CD4-positive, alpha-beta T cell treated with Interferon alpha-2 for 1 hour (primary cell): ENCODE measurements around the gene RND1.
"Not testable (repeated sequence)": the region's sequence is repeated elsewhere in the genome, so short reads cannot be mapped to it uniquely, and the experiment has no call there.

Experiments
- DNase-seq, 2 donors: peaks; one replicate each; pipeline ENCODE4 v3.0.0-alpha.2; 2020 to 2022

Gene RND1

DNA sequence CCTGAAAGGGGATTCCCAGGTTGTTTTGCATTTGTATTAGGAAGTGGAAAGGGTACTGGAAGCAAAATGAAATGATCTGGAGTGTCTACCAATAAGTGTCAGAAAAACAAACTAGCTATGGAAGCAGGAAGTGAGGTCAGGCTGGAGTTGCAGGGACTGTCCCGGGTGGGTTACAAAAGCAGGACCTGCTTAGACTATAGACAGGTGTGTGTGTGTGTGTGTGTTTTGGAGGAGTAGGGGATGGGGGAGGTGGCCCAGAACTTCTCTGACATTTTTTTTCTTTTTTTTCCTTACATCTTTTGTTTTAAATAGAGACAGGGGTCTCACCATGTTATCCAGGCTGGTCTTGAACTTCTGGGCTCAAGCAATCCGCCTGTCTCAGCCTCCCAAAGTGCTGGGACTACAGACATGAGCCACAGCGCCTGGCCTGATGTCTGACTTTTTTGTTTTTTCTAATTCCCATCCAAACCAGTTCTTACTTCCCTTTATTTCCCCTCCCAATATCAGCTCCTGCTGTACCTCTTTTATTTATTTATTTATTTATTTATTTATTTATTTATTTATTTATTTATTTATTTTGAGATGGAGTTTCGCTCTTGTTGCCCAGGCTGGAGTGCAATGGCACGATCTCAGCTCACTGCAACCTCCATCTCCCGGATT is 512 bp upstream of the RND1 start:
- no peak for DNase-seq

DNA sequence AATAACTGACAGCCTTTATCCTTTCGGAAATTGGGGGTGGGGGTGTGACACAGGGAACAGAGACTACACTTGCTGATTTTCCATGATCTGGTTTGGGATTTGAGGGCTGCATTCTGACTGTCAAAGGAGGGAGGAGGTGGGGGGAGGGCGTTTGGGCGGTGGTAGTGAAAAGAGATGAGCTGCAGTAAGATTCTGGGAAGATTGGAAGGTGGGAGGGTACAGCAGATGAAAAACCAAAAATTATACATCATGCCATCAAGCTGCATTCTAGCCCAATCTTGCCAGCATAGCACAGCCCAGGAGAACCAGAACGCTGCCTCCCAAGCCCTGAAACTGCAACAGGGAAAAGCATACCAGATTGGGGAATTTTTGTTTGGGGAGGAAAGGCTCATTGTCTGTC is 2.4 kb downstream of the RND1 start:
- no peak for DNase-seq

DNA sequence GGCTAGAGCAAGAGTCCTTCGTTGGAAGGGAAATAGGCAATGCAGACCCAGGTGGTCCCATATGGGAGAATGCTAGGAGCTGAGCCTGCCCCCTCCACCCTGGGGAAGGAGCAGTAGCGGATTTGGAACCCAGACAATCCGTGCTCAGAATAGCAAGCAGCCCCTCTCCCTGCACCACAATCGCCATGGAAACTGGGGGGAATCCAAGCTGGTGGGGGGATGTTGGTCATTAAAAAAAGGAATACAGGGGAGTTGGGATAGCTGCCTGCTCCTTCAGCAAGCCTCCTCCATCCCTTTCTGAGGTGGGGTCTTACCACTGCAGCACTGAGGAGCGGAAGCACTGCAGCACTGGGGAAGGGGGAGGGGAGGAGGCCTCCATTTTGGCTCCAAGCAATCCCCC is 2.9 kb downstream of the RND1 start:
- no peak for DNase-seq

DNA sequence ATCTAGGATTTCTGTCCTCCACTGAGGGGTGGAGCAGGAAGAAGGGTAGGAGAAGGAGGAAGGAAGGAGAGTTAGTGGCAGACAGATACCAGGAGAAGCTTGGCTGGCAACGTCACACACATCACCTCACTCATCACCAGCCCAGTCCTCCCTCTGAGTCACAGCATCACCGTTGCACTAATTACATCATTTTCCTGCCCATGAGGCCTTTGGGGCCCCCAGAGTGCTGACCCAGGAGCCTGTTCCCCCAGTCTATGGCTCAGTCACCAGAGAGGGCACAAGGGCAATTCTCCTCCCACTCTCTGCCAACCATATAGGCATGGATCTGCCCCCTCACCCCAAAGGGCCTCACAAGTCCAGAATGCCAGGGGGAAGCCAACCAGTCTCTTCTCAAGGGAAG is 4.6 kb downstream of the RND1 start:
- no peak for DNase-seq

DNA sequence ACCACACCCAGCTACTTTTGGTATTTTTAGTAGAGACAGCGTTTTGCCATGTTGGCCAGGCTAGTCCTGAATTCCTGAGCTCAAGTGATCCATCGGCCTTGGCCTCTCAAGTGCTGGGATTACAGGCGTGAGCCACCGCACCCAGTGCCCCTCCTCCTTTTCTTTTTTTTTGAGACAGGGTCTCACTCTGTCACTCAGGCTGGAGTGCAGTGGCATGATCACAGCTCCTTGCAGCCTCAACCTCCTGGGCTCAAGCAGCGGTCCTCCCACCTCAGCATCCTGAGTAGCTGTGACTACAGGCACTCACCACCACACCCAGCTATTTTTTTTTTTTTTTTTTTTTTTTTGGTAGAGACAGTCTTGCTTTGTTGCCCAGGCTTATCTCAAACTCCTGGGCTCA is 5.4 kb downstream of the RND1 start:
- DNase-seq: not testable (repeated sequence)

DNA sequence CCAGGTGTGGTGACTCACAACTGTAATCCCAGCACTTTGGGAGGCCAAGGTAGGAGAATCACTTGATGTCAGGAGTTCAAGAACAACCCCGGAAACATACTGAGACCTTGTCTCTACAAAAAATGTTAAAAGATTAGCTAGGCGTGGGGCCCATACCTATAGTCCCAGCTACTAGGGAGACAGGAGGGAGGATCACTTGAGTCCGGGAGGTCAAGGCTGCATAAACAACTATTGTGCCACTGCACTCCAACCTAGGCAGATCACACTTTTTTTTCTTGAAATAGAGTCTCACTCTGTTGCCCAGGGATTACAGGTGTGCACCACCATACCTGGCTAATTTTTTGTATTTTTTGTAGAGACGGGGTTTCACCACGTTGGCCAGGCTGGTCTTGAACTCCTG is 6.1 kb downstream of the RND1 start:
- DNase-seq: no peak

DNA sequence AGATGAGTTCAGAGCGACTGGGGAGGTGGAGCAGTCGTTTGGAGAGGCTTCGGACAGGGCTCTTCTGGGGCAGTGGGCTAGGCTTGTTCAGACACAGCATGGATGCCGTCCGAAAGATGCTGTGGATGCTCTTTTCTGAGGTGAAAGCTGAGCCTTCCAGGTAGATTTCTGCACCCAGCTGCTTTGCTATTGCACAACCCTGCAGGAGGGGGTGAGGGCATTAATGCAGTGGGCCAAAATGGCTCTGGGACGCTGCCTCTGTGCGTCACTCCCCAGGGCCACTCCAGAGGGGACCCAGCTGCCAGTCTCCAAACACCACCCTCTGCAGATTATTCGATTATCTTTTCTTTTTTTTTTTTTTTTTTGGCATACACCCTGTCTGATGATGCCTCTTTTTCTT is 7.6 kb downstream of the RND1 start:
- DNase-seq: no peak

DNA sequence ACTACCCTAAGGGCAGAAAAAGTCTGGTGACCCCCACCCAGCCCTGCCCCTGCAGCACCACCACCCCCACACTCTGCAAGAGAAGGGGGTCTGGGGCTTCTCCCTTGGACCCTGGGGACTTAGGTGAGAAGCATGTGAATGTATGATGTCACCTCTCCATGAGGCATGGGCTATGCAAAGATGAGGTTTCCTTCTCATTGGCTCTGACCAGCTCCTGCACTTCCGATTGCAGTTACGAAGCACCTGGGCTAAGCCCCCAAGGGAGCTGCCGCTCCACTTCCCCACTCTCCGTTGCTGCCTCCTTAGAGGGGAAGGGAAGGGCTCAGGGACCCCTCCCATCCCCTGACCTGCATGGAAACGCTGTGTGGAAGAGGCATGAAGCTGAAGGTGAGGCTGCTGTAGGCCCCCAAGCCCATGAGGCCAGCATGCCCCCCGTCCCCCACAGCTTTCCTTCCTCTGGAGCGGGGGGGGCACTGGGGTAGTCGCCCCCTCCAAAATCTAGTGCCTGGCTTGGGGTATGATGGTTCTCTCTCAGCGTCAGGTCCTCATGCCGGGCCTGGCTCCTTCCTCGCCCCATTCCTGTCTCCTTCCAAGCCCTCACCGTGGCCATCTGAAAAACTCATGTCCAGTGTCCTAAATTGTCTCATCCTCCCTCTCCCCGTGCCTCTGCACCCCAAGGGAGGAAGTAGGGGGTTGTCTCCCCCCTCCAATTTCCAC is 8.2 kb downstream of the RND1 start:
- DNase-seq: no peak

DNA sequence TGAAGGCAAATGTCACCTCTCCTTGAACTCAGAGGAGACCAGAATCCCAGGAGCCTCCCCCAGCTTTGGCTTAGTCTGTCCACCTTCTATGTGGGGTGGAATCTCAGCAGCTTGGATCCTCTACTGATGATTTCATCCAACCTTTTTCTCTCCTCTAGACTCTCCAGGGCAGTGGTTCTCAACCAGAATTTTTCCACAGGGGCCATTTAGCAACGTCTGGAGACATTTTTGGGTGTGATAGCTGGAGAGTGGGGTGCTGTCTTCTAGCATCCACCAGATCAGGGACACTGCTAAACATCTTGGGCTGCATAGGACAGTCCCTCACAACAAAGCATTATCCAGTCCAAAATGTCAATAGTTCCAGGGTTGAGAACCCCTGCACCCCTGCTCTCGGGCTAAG is 9.3 kb downstream of the RND1 start:
- DNase-seq: no peak

DNA sequence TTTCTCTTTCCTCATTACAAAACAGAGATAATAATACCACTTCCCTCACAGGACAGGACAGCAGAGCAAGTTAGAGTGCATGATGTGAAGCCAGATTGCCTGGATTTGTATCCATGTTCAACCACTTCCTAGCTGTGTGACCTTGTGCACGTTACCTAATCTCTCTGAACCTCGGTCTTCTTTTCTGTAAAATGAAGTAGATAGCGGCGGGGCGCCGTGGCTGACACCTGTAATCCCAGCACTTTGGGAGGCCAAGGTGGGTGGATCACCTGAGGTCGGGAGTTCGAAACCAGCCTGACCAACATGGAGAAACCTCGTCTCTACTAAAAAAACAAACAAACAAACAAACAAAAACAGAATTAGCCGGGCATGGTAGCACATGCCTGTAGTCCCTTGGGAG is 10.7 kb downstream of the RND1 start:
- DNase-seq: not testable (repeated sequence)

DNA sequence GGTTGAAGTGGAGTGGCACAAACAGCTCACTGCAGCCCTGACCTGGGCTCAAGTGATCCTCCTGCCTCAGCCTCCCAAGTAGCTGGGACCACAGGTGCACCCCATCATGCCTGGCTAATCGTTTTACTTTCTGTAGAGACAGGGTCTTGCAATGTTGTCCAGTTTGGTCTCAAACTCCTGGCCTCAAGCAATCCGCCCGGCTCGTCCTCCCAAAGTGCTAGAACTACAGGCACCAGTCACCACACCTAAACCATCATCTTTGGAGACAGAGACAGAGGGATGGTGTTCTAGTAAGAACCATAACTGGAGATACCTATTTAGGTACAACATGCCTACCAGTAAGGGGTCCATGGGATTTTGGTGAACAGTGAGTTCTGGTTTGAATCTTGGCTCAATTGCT is 11.2 kb downstream of the RND1 start:
- DNase-seq: no peak

DNA sequence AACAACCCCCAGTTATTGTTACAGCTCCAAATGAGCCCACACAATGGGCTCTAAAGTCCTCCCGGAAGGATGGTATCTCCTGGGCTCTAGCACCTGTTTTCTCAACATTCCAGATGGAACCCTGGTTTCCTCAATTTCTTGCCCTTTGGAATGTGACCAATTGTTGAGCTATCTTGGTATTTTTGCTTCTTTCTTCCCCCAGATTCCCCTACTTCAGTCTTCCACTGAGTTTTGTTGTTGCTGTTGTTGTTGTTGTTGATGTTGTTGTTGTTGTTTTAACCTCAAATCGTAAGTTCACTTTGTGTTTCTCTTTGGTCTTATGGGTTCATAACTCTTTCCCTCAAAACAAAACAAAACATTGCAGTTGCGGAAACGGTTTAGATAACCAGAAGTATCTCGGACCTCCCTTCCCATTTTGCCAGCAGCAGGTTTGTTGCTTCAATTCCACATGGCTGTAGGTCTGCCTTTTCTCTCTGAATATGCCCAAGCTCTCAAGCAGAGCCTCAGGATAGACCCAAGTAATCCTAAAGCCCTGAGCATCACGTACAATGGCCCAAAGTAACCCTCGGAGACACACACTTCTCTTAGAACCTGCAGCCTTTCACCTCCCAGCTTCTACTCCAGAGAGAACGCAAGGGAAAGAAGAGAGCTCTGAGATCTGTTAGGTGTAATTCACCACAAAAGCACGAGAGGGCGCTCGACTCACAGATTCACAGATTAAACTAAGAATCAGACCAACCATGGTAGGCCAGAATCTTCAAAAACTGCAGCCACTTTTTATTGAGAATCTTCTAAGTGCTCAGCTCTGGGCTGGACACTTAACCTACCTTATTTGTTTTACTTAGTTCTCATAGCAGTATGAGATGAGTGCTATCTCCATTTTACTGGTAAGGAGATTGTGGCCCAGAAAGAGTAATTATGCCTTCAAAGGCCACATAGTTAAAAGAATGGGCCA is 12.7 kb downstream of the RND1 start:
- DNase-seq: peak; percentile 89 to 94

DNA sequence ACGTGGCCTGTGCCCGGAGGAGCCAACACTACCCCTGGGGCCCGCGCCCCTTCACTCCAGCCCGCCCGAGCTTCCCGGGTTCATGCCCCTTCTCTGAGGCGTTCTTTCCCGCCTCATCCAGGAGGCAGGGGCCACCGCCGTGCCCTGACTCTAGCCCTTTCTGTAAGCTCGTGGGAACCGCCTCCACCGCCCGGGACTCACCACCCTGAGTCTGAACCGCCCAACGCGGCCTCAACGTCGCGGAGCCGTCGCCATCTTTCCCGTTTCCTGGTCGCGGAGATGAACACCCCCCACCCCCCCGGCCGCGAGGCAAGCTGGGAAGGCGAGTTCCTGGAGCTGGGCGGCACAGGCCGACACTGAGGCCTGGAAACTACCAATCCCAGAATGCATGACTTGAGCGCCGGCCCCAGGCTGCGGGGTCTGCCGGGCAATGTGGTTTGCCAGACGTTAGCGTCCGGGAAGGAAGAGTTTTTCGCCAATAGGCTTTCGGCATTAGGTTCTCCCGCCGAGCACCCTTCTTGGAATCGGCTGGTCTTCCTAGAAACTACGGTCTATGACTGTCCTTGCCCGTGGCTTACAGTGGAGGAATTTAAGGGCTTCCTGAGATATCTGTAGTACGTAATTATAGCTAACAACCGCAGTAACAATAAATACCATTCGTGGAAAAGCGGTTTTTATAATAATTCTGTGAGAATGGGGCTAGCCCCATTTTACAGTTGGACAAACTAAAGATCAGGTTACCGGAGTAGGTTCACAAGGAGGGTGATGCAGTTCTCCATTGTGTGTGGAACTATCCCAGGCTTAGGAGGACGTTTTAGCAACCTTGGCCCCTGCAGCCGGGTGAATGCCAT is 13.6 kb downstream of the RND1 start, which contains the start of gene DDX23:
DDX23 (minus strand) TSS at position 281 of the 851 bp plus-strand sequence. CDS start 6,381 bp downstream, outside the sequence.
- DNase-seq: peak; percentile 97 to 98

DNA sequence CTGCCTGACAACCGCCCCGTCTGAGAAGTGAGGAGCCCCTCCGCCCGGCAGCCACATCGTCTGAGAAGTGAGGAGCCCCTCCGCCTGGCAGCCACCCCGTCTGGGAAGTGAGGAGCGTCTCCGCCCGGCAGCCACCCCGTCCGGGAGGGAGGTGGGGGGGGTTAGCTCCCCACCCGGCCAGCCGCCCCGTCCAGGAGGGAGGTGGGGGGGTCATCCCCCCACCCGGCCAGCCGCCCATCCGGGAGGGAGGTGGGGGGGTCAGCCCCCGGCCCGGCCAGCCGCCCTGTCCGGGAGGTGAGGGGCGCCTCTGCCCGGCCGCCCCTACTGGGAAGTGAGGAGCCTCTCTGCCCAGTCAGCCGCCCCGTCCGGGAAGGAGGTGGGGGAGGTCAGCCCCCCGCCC is 23.6 kb downstream of the RND1 start:
- not testable (repeated sequence) for DNase-seq

DNA sequence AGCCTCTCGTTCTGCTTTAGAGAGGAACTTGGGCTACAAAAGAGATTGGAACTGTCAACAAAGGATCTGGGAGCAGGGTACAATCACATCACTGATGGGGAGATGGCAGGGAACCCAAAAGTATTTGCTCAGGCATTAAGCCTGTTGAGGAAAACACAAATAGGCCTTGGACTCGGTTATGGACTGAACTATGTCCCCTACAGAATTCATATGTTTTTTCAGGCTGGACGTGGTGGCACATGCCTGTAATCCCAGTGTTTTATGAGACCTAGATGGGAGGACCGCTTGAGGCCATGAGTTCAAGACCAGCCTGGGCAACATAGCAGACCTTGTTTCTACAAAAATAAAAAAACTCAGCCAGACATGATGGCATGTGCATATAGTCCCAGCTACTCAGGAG is 27.6 kb downstream of the RND1 start:
- no peak for DNase-seq

DNA sequence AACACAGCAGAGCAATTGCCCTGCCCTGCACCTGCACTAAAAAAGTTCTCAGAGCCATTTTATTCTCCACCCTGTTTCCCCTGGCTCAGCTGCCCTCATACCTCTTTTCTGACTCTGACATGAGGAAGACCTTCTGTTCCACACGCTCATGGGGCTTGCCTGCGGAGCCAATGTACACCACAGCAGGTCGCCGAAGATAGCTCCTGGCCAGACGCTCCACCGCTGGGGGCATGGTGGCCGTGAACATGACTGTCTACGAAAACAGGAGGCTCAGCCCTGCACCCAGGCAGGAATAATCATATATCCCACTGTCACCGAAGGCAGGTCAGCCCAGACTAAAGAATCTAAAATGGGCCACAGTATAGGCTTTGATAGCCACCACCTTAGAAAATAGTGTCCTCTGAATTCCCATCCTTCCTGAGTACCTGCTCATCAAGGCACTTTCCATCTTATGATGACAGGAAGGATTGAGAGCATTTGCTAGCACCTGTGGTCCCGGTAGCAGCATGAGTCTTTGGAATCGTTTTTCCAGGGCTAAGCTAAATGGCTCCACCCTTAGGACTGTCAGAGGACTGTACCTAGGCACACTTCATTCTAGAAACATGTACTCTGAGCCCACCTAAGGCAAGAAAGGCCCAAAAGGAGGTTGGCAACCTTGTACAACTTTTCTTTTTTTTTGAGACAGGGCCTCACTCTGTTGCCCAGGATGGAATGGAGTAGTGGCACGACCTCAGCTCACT is 33.2 kb downstream of the RND1 start:
- DNase-seq: no peak

DNA sequence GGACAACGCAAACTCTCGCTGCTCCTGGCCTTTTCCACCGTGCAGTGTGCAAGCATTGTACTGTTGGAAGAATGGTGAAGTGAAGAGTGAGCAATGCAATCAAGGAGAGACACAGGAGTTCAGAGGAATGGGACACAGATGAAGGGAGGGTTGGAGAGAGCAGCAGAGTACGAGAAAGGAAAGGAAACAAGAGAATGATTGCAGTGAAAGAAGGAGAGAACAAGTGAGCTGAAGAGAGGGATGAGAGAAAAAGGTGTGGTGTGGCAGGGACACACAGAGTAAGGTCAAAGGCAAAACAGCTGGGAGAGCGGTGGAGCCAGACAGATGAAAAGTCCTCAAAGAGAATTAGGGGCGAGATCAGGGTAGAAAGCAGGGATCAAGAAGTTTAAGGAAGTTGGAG is 34.4 kb downstream of the RND1 start:
- DNase-seq: no peak

DNA sequence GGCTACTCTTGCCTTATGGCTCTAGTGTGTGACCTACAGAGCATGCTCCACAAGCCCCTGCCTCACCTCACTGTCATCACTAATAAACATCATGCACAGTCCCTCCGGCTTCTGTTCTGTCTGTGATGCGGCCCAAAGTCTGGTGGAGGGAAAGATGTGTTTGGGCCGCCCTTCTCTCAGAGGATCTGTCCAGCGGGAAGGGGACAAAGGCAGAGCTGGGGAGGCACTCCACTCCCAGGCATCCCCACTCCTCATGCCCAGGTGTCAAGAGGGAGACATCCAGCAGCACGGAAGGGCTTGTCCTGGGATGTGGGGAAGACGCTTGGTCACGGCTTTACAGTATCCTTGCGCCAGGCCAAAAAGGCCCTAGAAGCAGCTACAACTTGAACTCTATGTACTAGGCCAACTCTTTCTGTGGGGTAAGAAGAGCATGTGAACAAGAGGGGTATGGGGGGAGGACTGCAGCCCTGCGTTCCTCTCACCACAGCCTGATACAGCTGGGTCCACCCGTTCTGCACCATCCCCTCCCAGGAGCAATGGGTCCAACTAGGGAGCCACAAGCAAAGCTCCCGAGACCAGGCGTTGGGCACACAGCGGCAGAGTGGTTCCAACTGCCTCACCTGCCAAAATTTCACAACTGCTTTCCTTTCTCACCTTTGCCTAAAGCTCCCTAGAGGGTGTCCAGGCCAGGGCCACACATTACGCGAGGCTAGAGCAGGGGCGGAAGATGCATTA is 36.7 kb downstream of the RND1 start:
- no peak for DNase-seq

DNA sequence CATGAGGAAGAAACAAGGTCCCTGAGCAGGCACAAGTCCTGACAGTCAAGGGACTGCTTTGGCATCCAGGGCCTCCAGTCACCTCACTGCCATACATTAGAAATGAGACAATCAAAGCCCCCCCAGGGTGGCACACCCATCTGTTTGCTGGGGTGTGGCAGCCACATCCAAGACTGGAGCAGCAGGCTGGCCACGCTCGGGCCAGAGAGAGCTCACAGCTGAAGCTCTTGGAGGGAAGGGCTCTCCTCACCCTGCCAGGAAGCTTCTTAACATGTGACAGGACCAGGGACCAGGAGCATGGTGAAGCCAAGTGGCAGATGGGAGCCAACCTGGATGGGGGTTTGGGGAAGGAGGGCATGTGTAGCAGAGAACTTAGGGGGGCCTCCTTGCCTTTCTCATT is 37.4 kb downstream of the RND1 start:
- DNase-seq: no peak

DNA sequence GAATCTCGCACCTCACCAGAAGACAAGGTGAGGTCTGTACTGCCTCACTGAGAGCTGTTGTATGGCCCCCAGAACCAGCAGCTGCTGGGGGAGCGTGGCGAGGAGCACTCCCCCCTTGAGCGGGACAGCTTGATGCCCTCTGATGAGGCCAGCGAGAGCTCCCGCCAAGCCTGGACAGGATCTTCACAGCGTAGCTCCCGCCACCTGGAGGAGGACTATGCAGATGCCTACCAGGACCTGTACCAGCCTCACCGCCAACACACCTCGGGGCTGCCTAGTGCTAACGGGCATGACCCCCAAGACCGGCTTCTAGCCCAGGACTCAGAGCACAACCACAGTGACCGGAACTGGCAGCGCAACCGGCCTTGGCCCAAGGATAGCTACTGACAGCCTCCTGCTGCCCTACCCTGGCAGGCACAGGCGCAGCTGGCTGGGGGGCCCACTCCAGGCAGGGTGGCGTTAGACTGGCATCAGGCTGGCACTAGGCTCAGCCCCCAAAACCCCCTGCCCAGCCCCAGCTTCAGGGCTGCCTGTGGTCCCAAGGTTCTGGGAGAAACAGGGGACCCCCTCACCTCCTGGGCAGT is 38.1 kb downstream of the RND1 start:
- DNase-seq: no peak

DNA sequence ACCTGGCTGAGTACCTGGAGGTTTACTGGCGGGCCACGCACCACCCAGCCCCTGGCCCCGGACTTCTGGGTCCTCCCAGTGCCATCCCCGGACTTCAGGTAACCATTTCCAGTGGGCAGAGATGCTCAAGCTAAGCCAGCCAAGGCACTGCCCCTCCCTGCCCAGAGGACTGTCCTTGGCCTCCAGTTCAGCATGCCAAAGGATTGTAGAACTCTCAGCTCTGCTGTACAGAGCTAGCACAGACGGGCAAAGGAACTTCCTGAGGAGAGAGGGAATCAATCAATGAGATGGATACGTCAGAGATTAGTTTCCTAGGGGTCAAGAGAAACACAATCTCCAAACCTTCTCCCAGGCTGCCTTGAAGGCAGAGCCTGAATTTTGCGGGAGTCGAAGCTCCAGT is 38.6 kb downstream of the RND1 start:
- no peak for DNase-seq
